Lung (tissue), 12 donors: Measurements from ENCODE around the gene ACP3. TPM values are rescaled to one million over a fixed set of nuclear protein-coding genes. Genes with fewer than 3 reads are reported as not detected.

ENCODE experiments used
- ATAC-seq: fragments of 200-7000 bp; cut with Tn5 transposase; one replicate; pipeline ENCODE4 v1.9.1; 2020; ENCODE audit warnings: moderate number of reproducible peaks; ENCODE audit not compliant: insufficient read depth, low FRiP score
- DNase-seq, 3 donors: peaks; one replicate each; pipeline ENCODE4 v3.0.0-alpha.2; 2013 to 2017
- H3K27ac ChIP-seq, 2 donors: one replicate each; pipeline ENCODE4 v1.5.1; 2013; ENCODE audit warnings: mild to moderate bottlenecking in 2 of 2, moderate library complexity in 2 of 2, control low read depth in 1 of 2, inconsistent platforms in 1 of 2, low read depth in 1 of 2, low read length in 1 of 2
- H3K27me3 ChIP-seq, 3 donors: one replicate each; pipeline ENCODE4 v1.5.1; 2013; ENCODE audit warnings: low read length in 2 of 3; ENCODE audit not compliant: control insufficient read depth in 3 of 3, insufficient read depth in 3 of 3
- H3K36me3 ChIP-seq, 4 donors: one replicate each; pipeline ENCODE4 v1.5.1; 2013; ENCODE audit warnings: low read length in 4 of 4, mild to moderate bottlenecking in 1 of 4, moderate library complexity in 1 of 4; ENCODE audit not compliant: control insufficient read depth in 4 of 4, insufficient read depth in 4 of 4
- H3K4me1 ChIP-seq, 5 donors: one replicate each; pipeline ENCODE4 v1.5.1; 2013; ENCODE audit warnings: low read length in 5 of 5, mild to moderate bottlenecking in 2 of 5, moderate library complexity in 1 of 5; ENCODE audit not compliant: control insufficient read depth in 5 of 5, insufficient read depth in 5 of 5
- H3K4me3 ChIP-seq: one replicate; pipeline ENCODE4 v1.5.1; 2013; ENCODE audit warnings: mild to moderate bottlenecking, control low read depth, moderate library complexity
- H3K9ac ChIP-seq, 2 donors: one replicate each; pipeline ENCODE4 v1.5.1; 2013; ENCODE audit warnings: low read length in 2 of 2, control low read depth in 1 of 2; ENCODE audit not compliant: insufficient read depth in 1 of 2
- H3K9me3 ChIP-seq, 4 donors: one replicate each; pipeline ENCODE4 v1.5.1; 2013; ENCODE audit warnings: low read length in 3 of 4, mild to moderate bottlenecking in 1 of 4, moderate library complexity in 1 of 4; ENCODE audit not compliant: control insufficient read depth in 4 of 4, insufficient read depth in 3 of 4
- CTCF ChIP-seq: IDR thresholded peaks from 2 replicates; pipeline ENCODE4 v1.5.1; 2012; ENCODE audit warnings: mild to moderate bottlenecking; ENCODE audit errors: control extremely low read depth, extremely low read depth
- WGBS, 2 donors: extraction: QIAGEN DNeasy Blood & Tissue Kit; methylation state at CpG; one replicate each; pipeline ENCODE4 v1.1.7; 2013; 5-methylcytosine and 5-hydroxymethylcytosine counted together
- polyA plus RNA-seq, 2 donors: library from polyadenylated mRNA; stranded (reverse); fragments of 200-250 nt; gene quantifications; one replicate each; pipeline ENCODE4 v1.2.1, GENCODE V29; 2013
- total RNA-seq, 2 donors: library from RNA; depleted of rRNA in 1 of 2; stranded (reverse); fragments of >200 nt in 1 of 2; gene quantifications; one replicate each; pipeline ENCODE4 v1.2.1, GENCODE V29; 2014 to 2021
- donor health status: control.
- donor health status: control.
- donor health status: Bipolar disorder and iron deficiency.
- donor health status: healthy.
- donor health status: DM: yes; HTN: yes; CAD: no.

The ACP3 gene
- total and polyA plus RNA-seq, 4 donors, result 3.5 to 66.4 (median 14.4) TPM

- Histone ChIP-seq H3K4me1 (peaks cover 0 to 8% (median 0%) of the 10 kb centered on the region in 5 donors), H3K36me3 (peaks cover 0 to 1% (median under 1%) of the 10 kb centered on the region in 4 donors), H3K27me3 (no peaks in the 10 kb centered on the region), H3K27ac (no peak overlapping the region), H3K4me3 (no peak overlapping the region), H3K9ac (no peak overlapping the region), H3K9me3 (no peaks in the 10 kb centered on the region)
- 48 to 94% methylated on average over 1 of the region's 1 CpG for WGBS, 2 donors
- no peak for TF ChIP-seq CTCF
- no peak for ATAC-seq
- DNase-seq, result no peak
Observed at GRCh38 chr3:132350814-132351213, 33.6 kb downstream of the ACP3 start.

- WGBS, 2 donors, result 88 to 94% methylated on average over 5 of the region's 5 CpGs
- Histone ChIP-seq H3K9ac (no peak overlapping the region), H3K27me3 (no peaks in the 10 kb centered on the region), H3K9me3 (no peaks in the 10 kb centered on the region), H3K4me1 (peaks cover 0 to 8% (median 0%) of the 10 kb centered on the region in 5 donors), H3K4me3 (no peak overlapping the region), H3K27ac (no peak overlapping the region), H3K36me3 (peaks cover 0 to 1% (median 0%) of the 10 kb centered on the region in 4 donors)
- DNase-seq, result no peak
- ATAC-seq, result no peak
- no peak for TF ChIP-seq CTCF
Observed at GRCh38 chr3:132351222-132351806, 34.1 kb downstream of the ACP3 start.

- peaks cover 0 to 1% (median 0%) of the 10 kb centered on the region in 4 donors for H3K36me3 ChIP-seq
- no peaks in the 10 kb centered on the region for H3K9me3 ChIP-seq
- no peak overlapping the region for H3K4me3 ChIP-seq
- ATAC-seq (no peak), DNase-seq (peak; percentile 60 to 73 (median 68))
- 18 to 22% methylated on average over 6 of the region's 6 CpGs for WGBS, 2 donors
- no peaks in the 10 kb centered on the region for H3K27me3 ChIP-seq
- H3K27ac ChIP-seq, result no peak overlapping the region
- peak; percentile 82 for TF ChIP-seq CTCF
- H3K4me1 ChIP-seq, result no peaks in the 10 kb centered on the region
- H3K9ac ChIP-seq, result no peak overlapping the region
Observed at GRCh38 chr3:132352556-132353143, 35.4 kb downstream of the ACP3 start.
